Keratinocyte (primary cell): ENCODE results near the gene PGAM1. TPM values are rescaled to one million over a fixed set of nuclear protein-coding genes. Genes with fewer than 3 reads are reported as not detected.

Experiments used
- DNase-seq: peaks from one replicate; pipeline ENCODE4 v3.0.0-alpha.2; 2011; ENCODE audit warnings: low read depth, missing footprints, low spot score
- FAIRE-seq: peaks from 2 replicates; lab custom pipeline; 2011; peaks lifted over from hg19 to GRCh38; lab: Jason Lieb, UNC
- H2AFZ ChIP-seq: 2 replicates; pipeline ENCODE4 v1.6.0; 2012; ENCODE audit warnings: low read length, control low read depth, inconsistent platforms; ENCODE audit not compliant: control insufficient read depth
- H3K27ac ChIP-seq: 2 replicates; pipeline ENCODE4 v1.5.1; 2011; ENCODE audit warnings: low read length; ENCODE audit not compliant: control insufficient read depth, insufficient read depth
- H3K27me3 ChIP-seq: 3 replicates; pipeline ENCODE4 v1.6.0; 2011; ENCODE audit warnings: low read length; ENCODE audit not compliant: control insufficient read depth, insufficient read depth; ENCODE audit errors: extremely low read depth
- H3K36me3 ChIP-seq, 2 experiments: 2 replicates in 1 of 2; 3 replicates in 1 of 2; pipeline ENCODE4 v1.5.1; 2011; ENCODE audit warnings: low read length in 2 of 2, mild to moderate bottlenecking in 1 of 2; ENCODE audit not compliant: control insufficient read depth in 2 of 2, insufficient read depth in 2 of 2; ENCODE audit errors: extremely low read depth in 1 of 2
- H3K4me1 ChIP-seq: 3 replicates; pipeline ENCODE4 v1.5.1; 2011; ENCODE audit warnings: low read length; ENCODE audit not compliant: control insufficient read depth, insufficient read depth; ENCODE audit errors: extremely low read depth
- H3K4me2 ChIP-seq: 3 replicates; pipeline ENCODE4 v1.6.0; 2011; ENCODE audit warnings: low read depth, low read length; ENCODE audit not compliant: control insufficient read depth, insufficient read depth; ENCODE audit errors: extremely low read depth
- H3K4me3 ChIP-seq, 3 experiments: fragments of 200-600 bp in 1 of 3; sonication (generic) in 1 of 3; 2 replicates in 2 of 3; 3 replicates in 1 of 3; pipeline ENCODE4 v1.5.1; 2011 to 2016; ENCODE audit warnings: low read length in 3 of 3, mild to moderate bottlenecking in 3 of 3, control low read depth in 2 of 3, inconsistent platforms in 1 of 3, low read depth in 1 of 3, mixed read lengths in 1 of 3, mixed run types in 1 of 3, moderate library complexity in 1 of 3; ENCODE audit not compliant: control insufficient read depth in 2 of 3, insufficient read depth in 2 of 3; ENCODE audit errors: extremely low read depth in 1 of 3
- H3K79me2 ChIP-seq: 2 replicates; pipeline ENCODE4 v1.6.0; 2012; ENCODE audit warnings: low read length; ENCODE audit not compliant: control insufficient read depth, insufficient read depth
- H3K9ac ChIP-seq: 3 replicates; pipeline ENCODE4 v1.6.0; 2011; ENCODE audit warnings: low read length; ENCODE audit not compliant: control insufficient read depth, insufficient read depth; ENCODE audit errors: extremely low read depth
- H3K9me1 ChIP-seq: 3 replicates; pipeline ENCODE4 v1.6.0; 2011; ENCODE audit warnings: low read length; ENCODE audit not compliant: control insufficient read depth, insufficient read depth; ENCODE audit errors: extremely low read depth
- H3K9me3 ChIP-seq: 2 replicates; pipeline ENCODE4 v1.5.1; 2012; ENCODE audit warnings: low read depth, low read length; ENCODE audit not compliant: control insufficient read depth
- H4K20me1 ChIP-seq: 3 replicates; pipeline ENCODE4 v1.6.0; 2011; ENCODE audit warnings: low read length; ENCODE audit not compliant: control insufficient read depth, insufficient read depth; ENCODE audit errors: extremely low read depth
- EZH2 ChIP-seq: IDR thresholded peaks from one replicate; pipeline ENCODE4 v1.6.1; 2012; ENCODE audit warnings: inconsistent platforms, mild to moderate bottlenecking, low read length, moderate library complexity
- dilution Hi-C: fragments of 300-500 bp; cut with MboI; formaldehyde crosslinking; loops from one replicate; pipeline ENCODE4 v1.7.0; 2020; ENCODE audit warnings: low sequenced_read_pairs; ENCODE audit not compliant: extremely low pct_ligation_motif_present
- polyA plus RNA-seq, 5 experiments: library from polyadenylated mRNA; depleted of rRNA in 3 of 5; stranded (reverse) in 3 of 5; stranded (forward) in 1 of 5; unstranded in 1 of 5; fragments of >200 nt; gene quantifications; 1 replicate in 1 of 5; 2 replicates in 3 of 5; 3 replicates in 1 of 5; pipeline versions ENCODE4 v1.2.1 to v1.2.3, GENCODE V29; 2011 to 2012; ENCODE audit warnings: missing spikeins in 2 of 5, low read depth in 1 of 5, low replicate concordance in 1 of 5
- TF ChIP-seq, protein P1 (sequence below), 3 experiments: IDR thresholded peaks in 1 of 3; conservative IDR thresholded peaks in 1 of 3; optimal IDR thresholded peaks in 1 of 3; 2 replicates in 2 of 3; 3 replicates in 1 of 3; pipeline versions ENCODE3 to v1.5.1; 2011; ENCODE audit warnings: low read length in 3 of 3, mild to moderate bottlenecking in 3 of 3, moderate library complexity in 2 of 3, control low read depth in 1 of 3, inconsistent platforms in 1 of 3; ENCODE audit not compliant: insufficient read depth in 2 of 3; ENCODE audit errors: extremely low read depth in 1 of 3

Gene PGAM1
- polyA plus RNA-seq, 1 donor (not counting 4 experiments of a cell fraction or from before 2014, with no cell fraction given) = 624 TPM

DNA sequence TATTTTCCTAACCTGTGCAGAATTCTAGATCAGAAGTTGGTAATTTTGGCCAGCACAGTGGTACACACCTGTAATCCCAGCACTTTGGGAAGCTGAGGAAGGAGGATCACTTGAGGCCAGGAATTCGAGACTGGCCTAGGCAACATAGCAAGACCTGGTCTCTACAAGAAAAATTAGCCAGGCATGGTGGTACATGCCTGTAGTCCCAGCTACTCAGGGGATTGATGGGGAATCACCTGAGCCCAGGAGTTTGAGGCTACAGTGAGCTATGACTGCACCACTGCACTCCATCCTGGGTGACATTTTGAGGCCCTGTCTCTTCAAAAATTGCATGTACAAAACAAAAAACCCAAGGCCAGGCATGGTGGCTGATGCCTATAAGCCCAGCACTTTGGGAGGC lies 8.6 kb downstream of the PGAM1 start:
- TF ChIP-seq EZH2 = no peak
- TF ChIP-seq, protein P1, sequence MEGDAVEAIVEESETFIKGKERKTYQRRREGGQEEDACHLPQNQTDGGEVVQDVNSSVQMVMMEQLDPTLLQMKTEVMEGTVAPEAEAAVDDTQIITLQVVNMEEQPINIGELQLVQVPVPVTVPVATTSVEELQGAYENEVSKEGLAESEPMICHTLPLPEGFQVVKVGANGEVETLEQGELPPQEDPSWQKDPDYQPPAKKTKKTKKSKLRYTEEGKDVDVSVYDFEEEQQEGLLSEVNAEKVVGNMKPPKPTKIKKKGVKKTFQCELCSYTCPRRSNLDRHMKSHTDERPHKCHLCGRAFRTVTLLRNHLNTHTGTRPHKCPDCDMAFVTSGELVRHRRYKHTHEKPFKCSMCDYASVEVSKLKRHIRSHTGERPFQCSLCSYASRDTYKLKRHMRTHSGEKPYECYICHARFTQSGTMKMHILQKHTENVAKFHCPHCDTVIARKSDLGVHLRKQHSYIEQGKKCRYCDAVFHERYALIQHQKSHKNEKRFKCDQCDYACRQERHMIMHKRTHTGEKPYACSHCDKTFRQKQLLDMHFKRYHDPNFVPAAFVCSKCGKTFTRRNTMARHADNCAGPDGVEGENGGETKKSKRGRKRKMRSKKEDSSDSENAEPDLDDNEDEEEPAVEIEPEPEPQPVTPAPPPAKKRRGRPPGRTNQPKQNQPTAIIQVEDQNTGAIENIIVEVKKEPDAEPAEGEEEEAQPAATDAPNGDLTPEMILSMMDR (optimal IDR thresholded peaks at IDR 0.05 in 1 of 3, IDR thresholded peaks at IDR 0.05 in 1 of 3, conservative IDR thresholded peaks at IDR 0.05 in 1 of 3; ENCODE audit: extremely low read depth in 1 of 3, insufficient read depth in 2 of 3, low read length in 3 of 3) = no peak
- no peak overlapping the region for H3K4me2 ChIP-seq
- FAIRE-seq (no peak), DNase-seq (no peak)
- H3K4me3 ChIP-seq = no peak overlapping the region
- H3K27me3 ChIP-seq = no peaks in the 10 kb centered on the region
- no peaks in the 10 kb centered on the region for H3K9me1 ChIP-seq
- dilution Hi-C loops = no loop called here
- no peaks in the 10 kb centered on the region for H3K9me3 ChIP-seq
- H3K9ac ChIP-seq = no peak overlapping the region
- H4K20me1 ChIP-seq = no peaks in the 10 kb centered on the region
- H3K36me3 ChIP-seq = peaks cover 25 to 46% of the 10 kb centered on the region in 2 experiments
- H3K27ac ChIP-seq = no peak overlapping the region
- no peaks in the 10 kb centered on the region for H3K4me1 ChIP-seq
- H3K79me2 ChIP-seq = peaks cover 18% of the 10 kb centered on the region
- no peak overlapping the region for H2AFZ ChIP-seq

DNA sequence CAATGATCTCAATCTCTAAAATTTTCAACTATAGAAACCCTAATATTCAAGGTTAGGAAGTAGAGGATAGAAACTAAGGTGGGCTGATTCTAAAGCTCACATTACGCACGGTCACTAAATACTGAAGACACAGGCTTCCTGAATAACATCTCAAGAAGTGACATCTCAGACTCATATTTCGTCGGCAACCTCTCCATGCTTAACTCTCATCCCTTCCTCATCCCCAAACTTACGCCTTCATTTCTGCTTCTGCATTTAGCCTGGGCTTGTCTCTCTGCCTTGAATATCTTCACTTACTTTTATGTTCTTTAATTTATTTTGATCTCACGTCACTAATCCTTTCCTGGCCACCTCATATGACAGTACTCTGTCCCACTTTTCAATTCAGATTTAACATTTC lies 9.2 kb downstream of the PGAM1 start:
- H2AFZ ChIP-seq = no peak overlapping the region
- H3K4me1 ChIP-seq = no peaks in the 10 kb centered on the region
- H3K9me3 ChIP-seq = no peaks in the 10 kb centered on the region
- no peaks in the 10 kb centered on the region for H3K9me1 ChIP-seq
- peaks cover 12% of the 10 kb centered on the region for H3K79me2 ChIP-seq
- H3K4me2 ChIP-seq = no peak overlapping the region
- no peaks in the 10 kb centered on the region for H3K27me3 ChIP-seq
- H3K36me3 ChIP-seq = peaks cover 23 to 43% of the 10 kb centered on the region in 2 experiments
- H3K27ac ChIP-seq = no peak overlapping the region
- no peak for TF ChIP-seq EZH2
- TF ChIP-seq, protein P1 (optimal IDR thresholded peaks at IDR 0.05 in 1 of 3, IDR thresholded peaks at IDR 0.05 in 1 of 3, conservative IDR thresholded peaks at IDR 0.05 in 1 of 3; ENCODE audit: extremely low read depth in 1 of 3, insufficient read depth in 2 of 3, low read length in 3 of 3) = no peak
- FAIRE-seq (no peak), DNase-seq (no peak)
- H3K4me3 ChIP-seq = no peak overlapping the region
- H4K20me1 ChIP-seq = no peaks in the 10 kb centered on the region
- H3K9ac ChIP-seq = no peak overlapping the region
- dilution Hi-C loops = no loop called here
